HG03469 (cell line): ENCODE measurements around the gene RPL13A.
"Not testable (repeated sequence)": the region's sequence is repeated elsewhere in the genome, so short reads cannot be mapped to it uniquely, and the experiment has no call there.

Experiments
- ATAC-seq: cut with Tn5 transposase; IDR thresholded peaks from one replicate; pipeline ENCODE4 v1.9.1; 2021; ENCODE audit warnings: mild to moderate bottlenecking, moderate library complexity, moderate number of reproducible peaks; ENCODE audit not compliant: unreplicated experiment

The RPL13A gene

GRCh38 chr19:49455773-49456172, 31.6 kb upstream of the RPL13A start:
- no peak for ATAC-seq

GRCh38 chr19:49456326-49456725, 31.1 kb upstream of the RPL13A start:
- no peak for ATAC-seq

- ATAC-seq = no peak
Observed at GRCh38 chr19:49458567-49458903, 28.9 kb upstream of the RPL13A start.

GRCh38 chr19:49459388-49459787, 28.0 kb upstream of the RPL13A start:
- ATAC-seq = no peak

GRCh38 chr19:49461130-49461529, 26.3 kb upstream of the RPL13A start:
- ATAC-seq = not testable (repeated sequence)

GRCh38 chr19:49461656-49462055, 25.8 kb upstream of the RPL13A start:
- ATAC-seq = no peak

GRCh38 chr19:49462492-49462891, 24.9 kb upstream of the RPL13A start:
- ATAC-seq = no peak

GRCh38 chr19:49463960-49464740, 23.3 kb upstream of the RPL13A start:
- no peak for ATAC-seq

GRCh38 chr19:49465371-49465770, 22.0 kb upstream of the RPL13A start:
- no peak for ATAC-seq

GRCh38 chr19:49468199-49468598, 19.2 kb upstream of the RPL13A start:
- no peak for ATAC-seq

- ATAC-seq = peak; percentile 43
Observed at GRCh38 chr19:49468746-49469447, 18.5 kb upstream of the RPL13A start.

- ATAC-seq = no peak
Observed at GRCh38 chr19:49469828-49470614, 17.4 kb upstream of the RPL13A start.

GRCh38 chr19:49470615-49470978, 16.8 kb upstream of the RPL13A start:
- ATAC-seq = no peak

GRCh38 chr19:49472936-49473335, 14.5 kb upstream of the RPL13A start:
- no peak for ATAC-seq

- ATAC-seq = not testable (repeated sequence)
Observed at GRCh38 chr19:49473501-49473867, 13.9 kb upstream of the RPL13A start.

GRCh38 chr19:49473868-49474541, 13.4 kb upstream of the RPL13A start, which contains the start of gene FLT3LG:
Gene FLT3LG (plus strand): TSS chr19:49474215. CDS start chr19:49474640, 425 bp downstream.
- ATAC-seq = no peak

- ATAC-seq = no peak
Observed at GRCh38 chr19:49474542-49474924, 12.9 kb upstream of the RPL13A start.

GRCh38 chr19:49475191-49475917, 12.1 kb upstream of the RPL13A start:
- no peak for ATAC-seq

- no peak for ATAC-seq
Observed at GRCh38 chr19:49475995-49476880, 11.2 kb upstream of the RPL13A start.
